Left lobe of liver (tissue), 2 donors: Measurements from ENCODE around the gene CRADD. TPM values are rescaled to one million over a fixed set of nuclear protein-coding genes. Genes with fewer than 3 reads are reported as not detected.
A peak's percentile ranks its signal among the peaks of the same experiment; 100 is the strongest.
"Not testable (repeated sequence)": the region's sequence is repeated elsewhere in the genome, so short reads cannot be mapped to it uniquely, and the experiment has no call there.

Experiments used
- ATAC-seq: fragments of 200-7000 bp; cut with Tn5 transposase; one replicate; pipeline ENCODE4 v1.9.1; 2020; ENCODE audit warnings: mild to moderate bottlenecking, moderate library complexity
- DNase-seq: peaks from one replicate; pipeline ENCODE4 v3.0.0-alpha.2; 2020; ENCODE audit warnings: low spot score
- total RNA-seq: library from RNA; stranded (reverse); gene quantifications from one replicate; pipeline ENCODE4 v1.2.1, GENCODE V29; 2021
- donor health status: DM: no; HTN: no; CAD: no; lungs with moderate emphysema.
- donor health status: DM: no; HTN: yes; CAD: no.

CRADD gene
- total RNA-seq, 1 donor from 2014 or later = 27.0 TPM

GRCh38 chr12:93705237-93705636 lies 28.1 kb downstream of the CRADD start:
- DNase-seq = no peak
- no peak for ATAC-seq

GRCh38 chr12:93706387-93706786 lies 29.2 kb downstream of the CRADD start:
- DNase-seq = no peak
- no peak for ATAC-seq

GRCh38 chr12:93706824-93707223 lies 29.6 kb downstream of the CRADD start:
- ATAC-seq = no peak
- DNase-seq = no peak

DNA sequence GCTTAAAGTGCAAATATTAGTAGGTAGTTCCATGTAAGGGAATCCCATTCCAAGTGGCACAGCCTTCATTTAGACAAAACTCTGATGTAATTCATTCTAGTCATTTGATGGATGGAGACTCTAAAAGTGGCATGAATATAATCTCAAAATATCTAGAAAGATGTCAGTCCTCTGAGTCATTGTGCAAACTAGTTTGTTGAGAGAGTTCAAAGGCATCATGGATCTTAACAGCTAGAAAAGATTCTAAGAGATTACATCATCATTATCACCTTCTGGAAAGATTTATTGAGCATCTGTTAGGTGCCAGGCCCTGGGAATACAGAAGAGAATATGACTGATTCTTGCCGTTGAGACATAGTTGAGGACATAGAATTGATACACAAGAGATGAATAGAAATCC lies 30.7 kb downstream of the CRADD start:
- DNase-seq = no peak
- ATAC-seq = no peak

DNA sequence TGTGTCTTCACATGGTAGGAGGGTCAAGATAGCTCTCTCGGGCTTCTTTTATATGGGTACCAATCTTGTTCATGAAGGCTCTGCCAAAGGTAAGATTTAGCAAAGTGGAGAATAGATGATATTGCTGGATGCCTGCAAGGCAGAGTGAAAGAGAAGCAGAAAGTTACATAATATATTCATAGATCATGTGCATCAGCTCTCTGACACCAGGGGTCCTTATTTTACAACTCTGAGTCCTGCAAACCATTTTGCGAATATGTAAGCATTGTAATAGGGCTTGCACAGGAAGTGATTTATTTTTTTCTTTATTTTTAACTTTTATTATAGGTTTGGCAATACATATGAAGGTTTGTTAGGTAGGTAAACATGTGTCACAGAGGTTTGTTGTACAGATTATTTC lies 31.8 kb downstream of the CRADD start:
- no peak for DNase-seq
- no peak for ATAC-seq

- no peak for ATAC-seq
- no peak for DNase-seq
Observed at GRCh38 chr12:93709386-93709785, 32.2 kb downstream of the CRADD start.

DNA sequence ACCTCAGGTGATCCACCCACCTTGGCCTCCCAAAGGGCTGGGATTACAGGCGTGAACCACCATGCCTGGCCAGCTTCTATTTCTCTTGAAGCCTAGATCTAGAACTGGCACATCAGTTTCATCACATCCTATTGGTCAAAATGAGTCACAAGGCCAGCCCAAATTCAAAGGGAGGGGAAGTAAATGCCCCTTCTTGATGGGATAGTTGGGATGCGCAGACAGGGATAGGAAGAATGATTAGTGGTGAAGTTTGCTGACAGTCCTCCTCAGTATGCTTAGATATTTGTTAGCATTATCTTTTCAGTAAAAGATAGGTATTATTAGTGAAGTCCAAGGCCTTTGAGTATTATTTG lies 33.4 kb downstream of the CRADD start:
- ATAC-seq = no peak

DNA sequence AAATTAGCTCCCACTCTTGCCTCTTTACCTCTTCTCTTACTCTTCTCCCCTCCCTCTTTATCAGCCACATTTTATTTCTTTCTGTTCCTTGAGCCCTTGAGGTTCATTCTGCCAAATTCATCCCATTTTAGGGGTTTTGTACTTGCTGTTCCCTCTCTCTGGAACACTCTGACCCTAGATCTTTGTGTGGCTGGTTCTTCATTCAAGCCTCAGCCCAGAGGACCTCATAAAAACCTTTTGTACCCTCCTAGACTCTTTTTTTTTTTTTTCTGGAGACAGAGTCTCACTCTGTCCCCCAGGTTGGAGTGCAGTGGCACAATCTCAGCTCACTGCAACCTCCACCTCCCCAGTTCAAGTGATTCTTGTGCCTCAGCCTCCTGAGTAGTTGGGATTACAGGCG lies 34.3 kb downstream of the CRADD start:
- DNase-seq, ATAC-seq: not testable (repeated sequence)

More for the DNA sequence above, 33.4 kb downstream of the CRADD start:
- DNase-seq = no peak

GRCh38 chr12:93712200-93712599 lies 35.0 kb downstream of the CRADD start:
- DNase-seq (no peak), ATAC-seq (peak; percentile 37)

DNA sequence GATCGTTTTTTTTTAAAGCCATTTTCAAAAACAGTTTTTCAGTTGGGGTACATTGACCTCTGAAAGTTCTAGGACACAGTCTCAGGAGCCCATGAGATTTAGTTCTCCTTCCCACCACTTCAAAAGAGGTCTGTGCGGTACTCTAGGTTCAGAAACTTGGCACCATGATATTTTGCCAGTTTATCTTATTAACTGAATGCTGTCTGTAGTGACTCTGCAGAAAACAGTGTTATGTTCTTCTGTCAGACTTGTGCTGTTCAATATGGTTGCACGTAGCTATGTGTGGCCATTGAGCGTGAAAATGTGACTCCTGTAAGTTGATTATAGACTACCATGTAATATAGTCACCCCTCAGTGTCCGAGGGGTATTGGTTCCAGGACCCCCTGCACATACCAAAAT lies 35.9 kb downstream of the CRADD start:
- ATAC-seq (no peak), DNase-seq (no peak)

- ATAC-seq (no peak), DNase-seq (no peak)
Observed at GRCh38 chr12:93713800-93714199, 36.6 kb downstream of the CRADD start.

DNA sequence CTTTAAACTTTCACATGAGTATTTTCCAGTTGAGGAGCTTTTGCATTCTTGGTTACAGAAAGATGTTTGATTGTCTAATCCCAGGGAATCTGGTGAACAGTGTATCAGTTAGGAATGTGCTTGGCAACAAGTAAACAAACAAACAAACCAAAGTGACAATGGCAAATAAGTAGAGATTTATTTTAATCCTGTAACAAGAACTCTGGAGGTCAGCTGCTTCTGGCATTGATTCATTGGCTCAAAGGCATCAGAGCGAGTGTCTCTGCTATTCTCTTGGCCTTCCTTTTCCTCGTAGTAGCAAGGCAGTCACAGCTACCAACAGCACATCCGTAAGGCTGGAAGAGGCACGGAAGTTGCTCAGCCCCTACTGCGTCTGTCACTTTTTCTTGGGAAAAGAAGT lies 37.2 kb downstream of the CRADD start:
- no peak for DNase-seq
- ATAC-seq = no peak

DNA sequence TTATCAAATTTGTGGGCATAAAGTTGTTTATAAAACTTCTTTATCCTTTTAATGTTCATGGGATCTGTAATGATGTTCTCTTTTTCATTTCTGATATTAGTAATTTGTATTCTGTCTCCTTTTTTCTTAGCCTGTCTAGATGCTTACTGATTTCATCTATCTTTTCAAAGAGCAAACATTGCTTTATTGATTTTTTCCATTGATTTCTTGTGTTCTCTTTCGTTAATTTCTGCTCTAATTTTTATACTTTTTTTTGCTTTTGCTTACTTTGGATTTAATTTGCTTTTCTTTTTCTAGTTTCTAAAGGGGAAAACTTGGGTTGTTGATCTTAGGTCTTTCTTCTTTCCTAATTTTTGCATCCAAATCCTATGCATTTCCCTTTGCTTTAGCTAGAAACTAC lies 42.5 kb downstream of the CRADD start:
- DNase-seq = no peak
- no peak for ATAC-seq

DNA sequence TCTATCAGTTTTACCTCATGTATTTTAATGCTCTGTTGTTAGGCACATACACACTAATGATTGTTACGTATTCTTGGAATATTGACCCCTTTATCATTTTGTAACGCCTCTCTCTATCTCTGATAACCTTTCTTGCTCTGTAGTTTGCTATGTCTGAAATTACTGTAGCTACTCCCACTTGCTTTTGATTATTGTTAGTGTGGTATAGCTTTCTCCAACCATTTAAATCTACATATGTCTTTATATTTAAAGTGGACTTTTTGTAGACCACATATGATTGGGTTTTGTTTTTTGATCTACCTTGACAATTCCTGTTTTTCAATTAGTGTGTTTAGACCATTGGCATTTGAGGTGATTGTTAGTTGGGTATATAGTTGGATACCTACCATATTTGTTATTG lies 43.4 kb downstream of the CRADD start:
- ATAC-seq (no peak), DNase-seq (no peak)

- ATAC-seq = no peak
- DNase-seq = no peak
Observed at GRCh38 chr12:93722179-93722578, 45.0 kb downstream of the CRADD start.

- ATAC-seq (no peak), DNase-seq (no peak)
Observed at GRCh38 chr12:93722835-93723567, 45.8 kb downstream of the CRADD start.

GRCh38 chr12:93723568-93723930 lies 46.4 kb downstream of the CRADD start:
- no peak for DNase-seq
- no peak for ATAC-seq

GRCh38 chr12:93725531-93725930 lies 48.4 kb downstream of the CRADD start:
- DNase-seq = no peak
- ATAC-seq = no peak

DNA sequence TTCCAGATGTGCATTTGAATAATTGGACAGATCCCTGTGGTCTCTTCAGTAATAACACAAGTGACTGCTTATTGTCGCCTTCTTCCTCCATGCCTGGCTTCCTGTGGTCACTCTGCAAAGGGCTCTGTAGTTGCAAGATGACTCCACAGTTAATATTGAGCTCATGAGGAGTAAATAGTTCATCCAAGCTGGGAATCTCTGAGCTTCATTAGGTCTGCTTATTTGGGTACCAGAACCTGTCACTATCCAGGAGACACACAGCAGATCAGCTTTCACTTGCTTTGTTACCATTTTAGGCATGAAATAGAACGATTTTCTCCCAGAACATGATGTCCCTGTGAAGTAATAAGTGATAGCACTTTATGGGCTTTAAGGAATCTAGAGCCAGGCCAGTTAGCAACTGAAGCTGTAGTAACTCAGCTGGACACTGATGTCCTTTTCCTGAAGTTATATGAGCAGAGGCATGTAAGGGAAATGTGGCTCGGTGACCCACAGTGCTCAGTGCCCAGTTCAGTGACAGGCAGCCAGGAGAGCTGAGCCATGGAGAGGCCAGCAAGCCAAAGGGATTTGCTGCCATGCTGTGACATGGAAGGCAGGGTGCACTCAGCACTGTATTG lies 50.1 kb downstream of the CRADD start:
- DNase-seq (peak; percentile 56), ATAC-seq (peak; percentile 78)

GRCh38 chr12:93727911-93728310 lies 50.7 kb downstream of the CRADD start:
- ATAC-seq (peak; percentile 70), DNase-seq (no peak)

- ATAC-seq = peak; percentile 64
- DNase-seq = no peak
Observed at GRCh38 chr12:93729934-93730333, 52.8 kb downstream of the CRADD start.

- ATAC-seq (no peak), DNase-seq (no peak)
Observed at GRCh38 chr12:93733358-93733757, 56.2 kb downstream of the CRADD start.

- DNase-seq = no peak
- ATAC-seq = no peak
Observed at GRCh38 chr12:93733928-93734327, 56.8 kb downstream of the CRADD start.
